Measurements from ENCODE around the gene OPA1. TPM values are rescaled to one million over a fixed set of nuclear protein-coding genes. Genes with fewer than 3 reads are reported as not detected.

OPA1 gene
- total RNA-seq, 2 experiments from 2014 or later = 56.1 to 57.6 TPM

- no peaks in the 10 kb centered on the region for H3K36me3 ChIP-seq (ENCODE audit: insufficient read depth, low read length)
- H3K36me3 Mint-ChIP-seq (ENCODE audit: low read depth) = no peaks in the 10 kb centered on the region
- H3K27ac Mint-ChIP-seq = no peak overlapping the region
- H3K4me1 Mint-ChIP-seq (ENCODE audit: low read depth) = peaks cover 6% of the 10 kb centered on the region
- no peak for DNase-seq
- no peak overlapping the region for H3K4me3 ChIP-seq (ENCODE audit: low read length)
- POLR2A ChIA-PET = no interaction called here
- no peaks in the 10 kb centered on the region for H3K9me3 ChIP-seq (ENCODE audit: control insufficient read depth in 1 of 2, insufficient read depth in 1 of 2, low read length in 2 of 2)
- intact Hi-C loops (cut with DNase I, micrococcal nuclease) = no loop called here
- H3K4me3 Mint-ChIP-seq = no peak overlapping the region
- H3K27ac ChIP-seq (ENCODE audit: low read depth in 1 of 2, low read length in 2 of 2) = no peak overlapping the region
- no peak for TF ChIP-seq CTCF (IDR thresholded peaks at IDR 0.05)
- no peaks in the 10 kb centered on the region for H3K4me1 ChIP-seq (ENCODE audit: insufficient read depth, low read length)
- H3K27me3 Mint-ChIP-seq = peaks cover 5% of the 10 kb centered on the region
- no peak for ATAC-seq (ENCODE audit: poor library complexity)
- H3K9me3 Mint-ChIP-seq = no peaks in the 10 kb centered on the region
- CTCF ChIA-PET = no interaction called here
- H3K27me3 ChIP-seq (ENCODE audit: control insufficient read depth in 1 of 2, insufficient read depth in 2 of 2, low read length in 2 of 2) = no peaks in the 10 kb centered on the region
Observed at GRCh38 chr3:193743702-193744047, 150.7 kb downstream of the OPA1 start.

- no peaks in the 10 kb centered on the region for H3K9me3 ChIP-seq (ENCODE audit: control insufficient read depth in 1 of 2, insufficient read depth in 1 of 2, low read length in 2 of 2)
- ChIA-PET CTCF (no interaction called here), POLR2A (no interaction called here)
- no peaks in the 10 kb centered on the region for H3K36me3 ChIP-seq (ENCODE audit: insufficient read depth, low read length)
- H3K4me1 Mint-ChIP-seq (ENCODE audit: low read depth) = peaks cover 6% of the 10 kb centered on the region
- TF ChIP-seq CTCF (IDR thresholded peaks at IDR 0.05) = no peak
- no peaks in the 10 kb centered on the region for H3K9me3 Mint-ChIP-seq
- no peak for DNase-seq
- no peak overlapping the region for H3K27ac Mint-ChIP-seq
- ATAC-seq (ENCODE audit: poor library complexity) = no peak
- H3K27me3 ChIP-seq (ENCODE audit: control insufficient read depth in 1 of 2, insufficient read depth in 2 of 2, low read length in 2 of 2) = no peaks in the 10 kb centered on the region
- H3K27me3 Mint-ChIP-seq = peaks cover 5% of the 10 kb centered on the region
- no peaks in the 10 kb centered on the region for H3K4me1 ChIP-seq (ENCODE audit: insufficient read depth, low read length)
- intact Hi-C loops (cut with DNase I, micrococcal nuclease) = no loop called here
- H3K4me3 Mint-ChIP-seq = no peak overlapping the region
- H3K36me3 Mint-ChIP-seq (ENCODE audit: low read depth) = no peaks in the 10 kb centered on the region
- no peak overlapping the region for H3K4me3 ChIP-seq (ENCODE audit: low read length)
- H3K27ac ChIP-seq (ENCODE audit: low read depth in 1 of 2, low read length in 2 of 2) = no peak overlapping the region
Observed at GRCh38 chr3:193744048-193744821, 151.2 kb downstream of the OPA1 start.

- Mint-ChIP-seq H3K4me3 (no peak overlapping the region), H3K27me3 (peaks cover 5% of the 10 kb centered on the region), H3K4me1 (ENCODE audit: low read depth) (peaks cover 6% of the 10 kb centered on the region), H3K27ac (no peak overlapping the region), H3K36me3 (ENCODE audit: low read depth) (no peaks in the 10 kb centered on the region), H3K9me3 (no peaks in the 10 kb centered on the region)
- ChIA-PET CTCF (no interaction called here), POLR2A (no interaction called here)
- Histone ChIP-seq H3K9me3 (ENCODE audit: control insufficient read depth in 1 of 2, insufficient read depth in 1 of 2, low read length in 2 of 2) (no peaks in the 10 kb centered on the region), H3K4me1 (ENCODE audit: insufficient read depth, low read length) (no peaks in the 10 kb centered on the region), H3K36me3 (ENCODE audit: insufficient read depth, low read length) (no peaks in the 10 kb centered on the region), H3K4me3 (ENCODE audit: low read length) (no peak overlapping the region), H3K27me3 (ENCODE audit: control insufficient read depth in 1 of 2, insufficient read depth in 2 of 2, low read length in 2 of 2) (no peaks in the 10 kb centered on the region), H3K27ac (ENCODE audit: low read depth in 1 of 2, low read length in 2 of 2) (no peak overlapping the region)
- no peak for DNase-seq
- intact Hi-C loops (cut with DNase I, micrococcal nuclease) = no loop called here
- no peak for TF ChIP-seq CTCF (IDR thresholded peaks at IDR 0.05)
- no peak for ATAC-seq (ENCODE audit: poor library complexity)
Observed at GRCh38 chr3:193744822-193745684, 152.0 kb downstream of the OPA1 start.

All from CD4-positive, alpha-beta T cell (primary cell).